Measurements from ENCODE around the gene CTIF.

CTIF gene

DNA sequence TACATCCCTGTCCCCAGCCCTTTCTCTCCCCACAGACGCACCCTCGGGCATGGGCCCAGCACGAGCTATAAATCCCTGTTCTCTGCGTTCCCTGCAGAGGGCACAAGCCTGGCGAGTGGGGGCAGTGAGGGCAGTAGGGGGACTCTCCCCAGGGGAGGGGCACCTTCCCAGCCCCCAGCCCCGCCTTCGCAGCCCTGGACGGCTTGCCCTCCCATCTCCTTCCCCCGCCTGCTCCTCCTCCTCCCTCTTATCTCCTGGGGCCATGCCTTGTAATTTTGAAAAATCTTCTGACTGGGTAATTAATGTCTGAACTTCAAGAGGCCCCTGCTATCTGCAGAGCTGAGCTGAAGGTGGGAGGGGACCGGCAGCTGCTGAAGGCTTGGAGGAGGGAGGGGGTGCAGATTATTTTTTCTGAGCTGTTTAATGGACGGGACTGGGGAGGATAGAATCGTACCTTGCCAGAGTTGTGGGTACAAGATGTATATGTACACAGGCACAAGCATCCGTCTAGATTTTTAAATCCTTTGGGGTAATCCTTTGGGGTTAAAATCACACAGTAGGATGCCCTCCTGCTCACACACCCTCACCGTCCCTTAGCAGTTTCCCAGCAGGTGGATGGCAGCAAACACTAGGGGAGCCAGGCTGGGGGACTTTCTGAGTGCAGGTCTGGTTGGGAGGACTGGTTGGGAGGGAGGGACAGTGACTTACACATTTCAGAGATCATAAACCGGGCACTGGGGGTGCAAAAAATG is 290.0 kb downstream of the CTIF start:
- H3K36me3 Mint-ChIP-seq (ENCODE audit: low read depth) = peaks cover 4% of the 10 kb centered on the region
- no peaks in the 10 kb centered on the region for H3K9me3 Mint-ChIP-seq
- H3K4me3 Mint-ChIP-seq = no peak overlapping the region
- no peaks in the 10 kb centered on the region for H3K27me3 Mint-ChIP-seq
- H3K4me1 Mint-ChIP-seq (ENCODE audit: low read depth) = peaks cover 51% of the 10 kb centered on the region
- no peak overlapping the region for H3K27ac Mint-ChIP-seq

GRCh38 chr18:48829443-48830149 is 290.8 kb downstream of the CTIF start:
- Mint-ChIP-seq H3K9me3 (no peaks in the 10 kb centered on the region), H3K27ac (no peak overlapping the region), H3K27me3 (no peaks in the 10 kb centered on the region), H3K36me3 (ENCODE audit: low read depth) (peaks cover 4% of the 10 kb centered on the region), H3K4me3 (no peak overlapping the region), H3K4me1 (ENCODE audit: low read depth) (peaks cover 58% of the 10 kb centered on the region)

DNA sequence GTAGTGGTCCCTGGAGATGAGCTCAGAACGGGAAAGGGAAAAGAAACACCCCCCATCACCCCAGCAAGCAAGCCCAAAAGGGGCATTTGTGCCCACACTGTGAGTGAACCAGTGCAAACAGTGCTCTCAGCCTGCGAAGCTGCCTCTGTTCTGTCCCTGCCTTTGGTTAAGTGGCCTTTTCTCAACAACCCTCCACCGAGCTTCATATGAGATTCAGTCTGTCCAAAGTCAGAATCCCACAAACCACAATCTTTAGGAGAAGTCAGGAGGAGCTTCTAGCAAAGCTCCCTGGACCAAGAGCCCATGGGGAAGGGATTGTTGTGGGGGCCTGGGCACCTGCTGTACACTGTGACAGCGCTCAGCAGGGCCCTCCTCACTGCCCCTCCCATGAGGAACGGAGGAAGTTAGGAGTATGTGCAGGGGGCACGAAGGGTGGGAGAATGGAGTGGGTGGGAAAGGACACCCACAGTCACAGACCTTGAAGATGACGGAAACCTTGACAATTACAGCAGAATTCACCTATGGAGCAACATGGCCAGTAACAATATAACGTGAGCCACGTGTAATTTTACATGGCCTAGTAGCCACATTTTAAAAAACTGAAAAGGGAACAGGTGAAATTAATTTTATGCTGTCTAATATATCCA is 292.4 kb downstream of the CTIF start:
- H3K27me3 Mint-ChIP-seq = no peaks in the 10 kb centered on the region
- H3K27ac Mint-ChIP-seq = peak overlapping the region; percentile 86
- H3K4me1 Mint-ChIP-seq (ENCODE audit: low read depth) = peaks cover 73% of the 10 kb centered on the region
- H3K36me3 Mint-ChIP-seq (ENCODE audit: low read depth) = peaks cover 4% of the 10 kb centered on the region
- H3K9me3 Mint-ChIP-seq = no peaks in the 10 kb centered on the region
- no peak overlapping the region for H3K4me3 Mint-ChIP-seq

- Mint-ChIP-seq H3K27ac (peak overlapping the region; percentile 86), H3K4me1 (ENCODE audit: low read depth) (peaks cover 78% of the 10 kb centered on the region)
Measured at GRCh38 chr18:48831802-48832201, 293.0 kb downstream of the CTIF start.

GRCh38 chr18:48832938-48833700 is 294.3 kb downstream of the CTIF start:
- H3K36me3 Mint-ChIP-seq (ENCODE audit: low read depth) = peaks cover 4% of the 10 kb centered on the region
- no peaks in the 10 kb centered on the region for H3K9me3 Mint-ChIP-seq
- H3K27me3 Mint-ChIP-seq = no peaks in the 10 kb centered on the region
- H3K4me1 Mint-ChIP-seq (ENCODE audit: low read depth) = peaks cover 88% of the 10 kb centered on the region
- H3K27ac Mint-ChIP-seq = peak overlapping the region; percentile 99
- peak overlapping the region; percentile 85 for H3K4me3 Mint-ChIP-seq

More at GRCh38 chr18:48831802-48832201, 293.0 kb downstream of the CTIF start:
- H3K9me3 Mint-ChIP-seq = no peaks in the 10 kb centered on the region
- H3K36me3 Mint-ChIP-seq (ENCODE audit: low read depth) = peaks cover 4% of the 10 kb centered on the region
- H3K4me3 Mint-ChIP-seq = no peak overlapping the region
- no peaks in the 10 kb centered on the region for H3K27me3 Mint-ChIP-seq

GRCh38 chr18:48833701-48834412 is 295.0 kb downstream of the CTIF start:
- H3K27me3 Mint-ChIP-seq = no peaks in the 10 kb centered on the region
- peak overlapping the region; percentile 85 for H3K4me3 Mint-ChIP-seq
- no peaks in the 10 kb centered on the region for H3K9me3 Mint-ChIP-seq
- peaks cover 4% of the 10 kb centered on the region for H3K36me3 Mint-ChIP-seq (ENCODE audit: low read depth)
- H3K4me1 Mint-ChIP-seq (ENCODE audit: low read depth) = peaks cover 94% of the 10 kb centered on the region
- H3K27ac Mint-ChIP-seq = peak overlapping the region; percentile 99

- Mint-ChIP-seq H3K36me3 (ENCODE audit: low read depth) (peaks cover 4% of the 10 kb centered on the region), H3K27ac (peak overlapping the region; percentile 99), H3K27me3 (no peaks in the 10 kb centered on the region), H3K9me3 (no peaks in the 10 kb centered on the region), H3K4me1 (ENCODE audit: low read depth) (peaks cover 97% of the 10 kb centered on the region), H3K4me3 (peak overlapping the region; percentile 85)
Measured at GRCh38 chr18:48834413-48835031, 295.7 kb downstream of the CTIF start.

- peak overlapping the region; percentile 99 for H3K27ac Mint-ChIP-seq
- peaks cover 98% of the 10 kb centered on the region for H3K4me1 Mint-ChIP-seq (ENCODE audit: low read depth)
- no peaks in the 10 kb centered on the region for H3K9me3 Mint-ChIP-seq
Measured at GRCh38 chr18:48835119-48835518, 296.3 kb downstream of the CTIF start.

GRCh38 chr18:48835745-48836170 is 296.9 kb downstream of the CTIF start:
- H3K4me3 Mint-ChIP-seq = no peak overlapping the region
- H3K4me1 Mint-ChIP-seq (ENCODE audit: low read depth) = peaks cover 96% of the 10 kb centered on the region
- no peaks in the 10 kb centered on the region for H3K9me3 Mint-ChIP-seq
- H3K36me3 Mint-ChIP-seq (ENCODE audit: low read depth) = peaks cover 4% of the 10 kb centered on the region
- peak overlapping the region; percentile 99 for H3K27ac Mint-ChIP-seq
- H3K27me3 Mint-ChIP-seq = no peaks in the 10 kb centered on the region

More at GRCh38 chr18:48835119-48835518, 296.3 kb downstream of the CTIF start:
- Mint-ChIP-seq H3K27me3 (no peaks in the 10 kb centered on the region), H3K4me3 (peak overlapping the region; percentile 85), H3K36me3 (ENCODE audit: low read depth) (peaks cover 4% of the 10 kb centered on the region)

GRCh38 chr18:48836231-48836805 is 297.5 kb downstream of the CTIF start:
- Mint-ChIP-seq H3K27ac (peak overlapping the region; percentile 26), H3K4me3 (no peak overlapping the region), H3K4me1 (ENCODE audit: low read depth) (peaks cover 91% of the 10 kb centered on the region), H3K9me3 (no peaks in the 10 kb centered on the region), H3K36me3 (ENCODE audit: low read depth) (peaks cover 4% of the 10 kb centered on the region), H3K27me3 (no peaks in the 10 kb centered on the region)

DNA sequence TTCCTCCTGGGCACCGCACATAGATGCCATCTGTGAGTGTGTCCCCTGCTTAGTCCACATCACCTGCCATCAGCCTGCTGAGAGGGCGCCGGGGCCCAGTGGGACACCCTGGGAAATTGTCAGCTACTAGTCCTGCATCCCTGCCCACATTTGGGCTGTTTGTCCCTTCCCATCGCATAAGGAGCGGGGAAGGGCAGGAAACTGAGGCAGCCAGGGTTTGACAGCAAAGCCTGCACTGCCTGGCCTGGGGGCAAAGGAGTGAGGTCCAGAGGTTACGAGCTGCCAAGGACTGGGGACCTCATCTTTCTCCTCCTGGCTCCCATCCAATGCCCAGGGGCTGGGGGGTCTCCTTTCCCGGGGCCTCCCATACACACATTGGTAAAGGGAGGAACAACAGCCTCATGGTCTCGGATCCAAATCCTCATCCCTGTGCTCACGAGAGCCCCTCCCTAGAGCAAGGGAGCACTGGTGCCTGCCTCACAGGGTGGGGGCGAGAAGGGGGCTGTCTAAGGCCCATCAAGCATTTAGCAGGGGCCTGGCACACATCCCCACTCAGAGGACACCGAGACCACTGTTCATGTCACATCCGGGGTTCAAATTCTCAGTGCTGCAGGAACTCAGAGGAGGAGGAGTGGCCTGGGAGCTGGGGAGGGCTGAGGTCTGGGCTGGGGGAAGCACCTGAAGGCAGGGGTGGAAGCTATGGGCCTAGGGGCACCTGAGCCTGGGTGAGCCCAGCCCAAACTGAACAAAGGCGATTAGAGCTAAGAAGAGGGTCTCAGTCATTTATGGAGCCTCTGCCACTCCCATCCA is 298.2 kb downstream of the CTIF start:
- no peak overlapping the region for H3K4me3 Mint-ChIP-seq

DNA sequence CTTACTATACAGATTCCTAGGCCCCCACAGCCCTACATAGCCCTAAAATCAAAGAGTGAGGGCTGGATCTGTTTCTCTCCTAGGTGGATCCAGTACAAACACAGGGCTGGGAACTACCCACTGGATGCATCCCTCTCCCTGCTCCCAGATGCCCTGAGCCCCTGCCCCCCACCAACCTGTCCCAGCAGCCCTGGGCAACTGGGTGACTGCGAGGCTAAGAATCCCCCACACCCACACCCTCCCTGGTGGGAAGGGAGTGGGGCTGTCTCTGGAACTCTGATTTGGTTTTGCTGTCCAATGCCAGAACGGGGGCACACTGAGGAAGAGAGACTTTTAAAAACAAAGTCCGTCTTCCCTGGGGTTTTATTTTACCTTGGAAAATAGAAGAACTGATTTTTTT is 298.8 kb downstream of the CTIF start:
- peaks cover 3% of the 10 kb centered on the region for H3K36me3 Mint-ChIP-seq (ENCODE audit: low read depth)
- peaks cover 88% of the 10 kb centered on the region for H3K4me1 Mint-ChIP-seq (ENCODE audit: low read depth)
- no peaks in the 10 kb centered on the region for H3K27me3 Mint-ChIP-seq
- H3K27ac Mint-ChIP-seq = no peak overlapping the region
- H3K9me3 Mint-ChIP-seq = no peaks in the 10 kb centered on the region
- no peak overlapping the region for H3K4me3 Mint-ChIP-seq

More for the DNA sequence above, 298.2 kb downstream of the CTIF start:
- Mint-ChIP-seq H3K36me3 (ENCODE audit: low read depth) (peaks cover 4% of the 10 kb centered on the region), H3K27ac (no peak overlapping the region), H3K9me3 (no peaks in the 10 kb centered on the region), H3K27me3 (no peaks in the 10 kb centered on the region), H3K4me1 (ENCODE audit: low read depth) (peaks cover 88% of the 10 kb centered on the region)

Measured in stimulated activated naive CD8-positive, alpha-beta T cell treated with anti-CD3 and anti-CD28 coated beads, Interleukin-15, Interleukin-2, amounts not matched to agents 100 ng/mL and 50 ng/mL, for 24 hours (primary cell).